NCI-H2081 treated with DMSO at 0.1 percent for 48 hours (cell line): ENCODE results near the gene VSIR.

Source experiments
- DNase-seq: peaks from one replicate; lab custom pipeline; 2025; lab: John Stamatoyannopoulos, UW

The VSIR gene

DNA sequence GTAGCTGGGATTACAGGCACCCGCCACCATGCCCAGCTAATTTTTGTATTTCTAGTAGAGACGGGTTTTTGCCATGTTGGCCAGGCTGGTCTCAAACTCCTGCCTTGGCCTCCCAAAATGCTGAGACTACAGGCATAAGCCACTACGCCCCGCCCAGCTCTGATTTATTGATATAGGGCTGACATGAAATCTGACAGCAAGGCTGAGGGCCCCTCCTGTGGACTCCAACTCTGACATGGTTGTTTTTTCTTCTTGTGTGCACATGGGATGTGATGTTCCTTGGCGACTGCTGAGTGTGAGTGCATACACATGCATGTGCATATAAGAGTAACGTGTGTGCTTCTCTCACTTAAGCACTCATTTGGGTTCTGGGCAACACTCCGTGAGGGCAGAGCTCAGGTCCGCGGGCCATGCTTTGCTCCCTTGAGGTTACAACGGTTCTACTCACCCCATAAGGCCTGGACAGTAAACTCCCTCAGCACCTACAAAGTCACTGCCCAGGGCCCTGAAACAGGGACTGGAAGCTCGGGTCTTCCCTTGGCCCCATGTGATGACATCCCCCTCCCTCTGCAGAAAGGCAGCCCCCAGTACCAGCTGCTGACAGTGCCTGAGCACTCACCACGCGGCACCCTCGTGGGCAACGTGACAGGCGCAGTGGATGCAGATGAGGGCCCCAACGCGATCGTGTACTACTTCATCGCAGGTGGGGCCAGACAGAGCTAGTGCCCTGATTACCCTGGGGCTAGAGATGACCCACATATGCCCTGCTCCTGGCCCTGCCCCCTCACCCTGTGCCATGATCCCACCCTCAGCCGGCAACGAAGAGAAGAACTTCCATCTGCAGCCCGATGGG lies 33.6 kb upstream of the VSIR start:
- DNase-seq: no peak

GRCh38 chr10:71805776-71806703 lies 32.7 kb upstream of the VSIR start:
- DNase-seq: no peak

- no peak for DNase-seq
Measured at GRCh38 chr10:71804077-71804476, 30.8 kb upstream of the VSIR start.

- no peak for DNase-seq
Measured at GRCh38 chr10:71802715-71803488, 29.6 kb upstream of the VSIR start.

DNA sequence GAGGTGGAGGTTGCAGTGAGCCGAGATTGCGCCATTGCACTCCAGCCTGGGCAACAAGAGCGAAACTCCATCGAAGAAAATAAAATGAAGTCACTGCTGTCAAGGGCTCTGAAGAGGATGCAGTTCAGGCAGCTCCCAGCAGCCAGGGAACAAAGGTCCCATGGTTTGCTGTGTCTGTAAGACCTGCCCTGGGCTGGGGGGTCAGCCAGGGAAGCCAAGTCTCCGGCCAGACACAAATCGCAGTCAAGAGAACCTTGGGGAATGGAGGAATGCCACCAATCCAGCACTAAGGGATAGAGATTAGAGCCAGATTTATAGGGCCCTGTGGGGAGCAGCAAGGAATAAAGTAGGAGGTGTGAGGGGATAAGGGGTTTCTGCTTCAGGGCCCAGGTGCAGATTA lies 28.9 kb upstream of the VSIR start:
- no peak for DNase-seq

- no peak for DNase-seq
Measured at GRCh38 chr10:71801361-71801760, 28.0 kb upstream of the VSIR start.

- DNase-seq: no peak
Measured at GRCh38 chr10:71799608-71800453, 26.5 kb upstream of the VSIR start.

DNA sequence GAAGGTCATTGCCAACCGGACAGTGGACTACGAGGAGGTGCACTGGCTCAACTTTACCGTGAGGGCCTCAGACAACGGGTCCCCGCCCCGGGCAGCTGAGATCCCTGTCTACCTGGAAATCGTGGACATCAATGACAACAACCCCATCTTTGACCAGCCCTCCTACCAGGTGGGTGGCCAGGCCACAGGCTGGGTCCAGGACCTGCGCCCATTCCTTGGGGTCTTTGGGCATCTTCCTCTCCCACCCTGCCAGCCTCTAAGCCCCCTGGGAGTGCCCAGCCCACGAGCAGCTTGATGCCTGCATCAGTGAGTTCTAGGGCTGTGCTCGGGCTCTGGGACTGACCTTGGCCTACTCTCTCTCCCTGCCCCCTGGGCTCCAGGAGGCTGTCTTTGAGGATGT lies 25.8 kb upstream of the VSIR start:
- no peak for DNase-seq

DNA sequence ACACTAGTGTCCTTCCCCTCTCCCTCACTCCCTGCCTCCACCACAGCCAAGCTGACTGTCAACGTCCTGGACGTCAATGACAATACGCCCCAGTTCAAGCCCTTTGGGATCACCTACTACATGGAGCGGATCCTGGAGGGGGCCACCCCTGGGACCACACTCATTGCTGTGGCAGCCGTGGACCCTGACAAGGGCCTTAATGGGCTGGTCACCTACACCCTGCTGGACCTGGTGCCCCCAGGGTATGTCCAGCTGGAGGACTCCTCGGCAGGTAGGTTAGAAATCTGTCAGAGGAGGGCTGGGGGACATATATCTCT lies 24.9 kb upstream of the VSIR start:
- DNase-seq: no peak

GRCh38 chr10:71797533-71798307 lies 24.4 kb upstream of the VSIR start:
- no peak for DNase-seq

- no peak for DNase-seq
Measured at GRCh38 chr10:71796749-71797405, 23.6 kb upstream of the VSIR start.

- no peak for DNase-seq
Measured at GRCh38 chr10:71795248-71795647, 21.9 kb upstream of the VSIR start.

DNA sequence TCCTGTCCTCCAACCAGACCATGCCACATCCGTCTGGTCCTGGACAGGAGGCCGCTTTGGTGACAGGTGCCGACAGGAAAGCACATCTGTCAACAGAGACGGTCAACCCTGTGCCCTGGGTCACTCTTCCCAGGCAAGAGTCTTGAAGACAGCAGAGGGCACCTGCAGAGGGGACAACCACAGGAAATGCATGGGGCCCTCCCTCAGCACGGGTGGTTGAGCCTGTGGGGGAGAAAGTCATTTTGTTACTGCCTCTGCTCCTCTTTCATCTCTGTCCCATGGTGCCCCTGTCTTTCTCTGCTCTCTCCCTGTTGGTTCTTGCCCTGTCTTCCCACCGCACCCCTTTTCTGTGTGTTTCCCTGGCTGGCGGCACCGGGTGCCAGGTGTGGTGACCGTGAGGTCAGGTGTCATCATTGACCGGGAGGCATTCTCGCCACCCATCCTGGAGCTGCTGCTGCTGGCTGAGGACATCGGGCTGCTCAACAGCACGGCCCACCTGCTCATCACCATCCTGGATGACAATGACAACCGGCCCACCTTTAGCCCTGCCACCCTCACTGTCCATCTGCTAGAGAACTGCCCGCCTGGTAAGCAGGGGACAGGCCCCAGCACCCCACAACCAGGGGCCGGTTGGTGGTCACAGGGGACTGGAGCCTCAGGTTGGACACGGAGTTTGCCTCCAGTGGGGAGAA lies 17.6 kb upstream of the VSIR start:
- no peak for DNase-seq

GRCh38 chr10:71789871-71790270 lies 16.6 kb upstream of the VSIR start:
- no peak for DNase-seq

- DNase-seq: no peak
Measured at GRCh38 chr10:71788954-71789353, 15.6 kb upstream of the VSIR start.

GRCh38 chr10:71784679-71785272 lies 11.5 kb upstream of the VSIR start:
- no peak for DNase-seq

DNA sequence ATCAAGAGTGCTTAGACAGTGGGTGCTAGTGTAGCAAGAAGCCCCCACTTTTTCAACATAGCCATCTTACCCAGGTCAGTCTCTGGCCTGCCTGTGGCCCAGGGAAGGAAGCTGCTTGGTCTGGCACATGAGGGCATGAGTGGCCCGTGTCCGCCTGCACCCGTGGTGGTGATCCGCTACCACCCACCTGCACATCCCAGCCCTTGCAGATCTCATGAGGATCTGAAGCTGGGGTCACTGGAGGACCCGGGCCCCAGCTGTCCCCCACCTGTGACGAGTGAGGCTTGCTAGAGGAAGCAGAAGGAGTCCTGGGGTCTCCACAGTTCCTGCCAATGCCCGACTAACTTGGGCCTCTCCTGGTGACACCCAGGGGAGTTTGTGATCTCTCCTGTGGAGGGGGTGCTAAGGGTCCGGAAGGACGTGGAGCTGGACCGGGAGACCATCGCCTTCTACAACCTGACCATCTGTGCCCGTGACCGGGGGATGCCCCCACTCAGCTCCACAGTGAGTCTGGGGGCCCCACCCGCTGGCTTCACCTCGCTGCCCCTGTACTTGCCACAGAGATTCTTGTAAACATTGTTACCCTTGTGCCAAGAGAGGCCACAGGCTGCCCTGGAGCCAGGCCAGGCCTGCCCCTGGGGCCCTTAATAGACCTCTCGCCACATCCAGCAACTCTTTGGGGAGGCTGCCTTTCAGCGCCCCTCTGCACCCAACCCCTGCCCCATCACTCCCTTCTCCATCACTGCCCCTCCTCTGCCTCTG lies 10.8 kb upstream of the VSIR start:
- no peak for DNase-seq

GRCh38 chr10:71782917-71783490 lies 9.7 kb upstream of the VSIR start:
- no peak for DNase-seq
